SK-N-SH (cell line): ENCODE measurements around the gene MLST8. TPM values are rescaled to one million over a fixed set of nuclear protein-coding genes. Genes with fewer than 3 reads are reported as not detected.

Experiments
- CTCF ChIA-PET: fragments of 300-600, 350-600 bp; formaldehyde crosslinking; extraction: SDS; loops from one replicate; lab custom pipeline; 2021; lab: Yijun Ruan, JAX
- POLR2A ChIA-PET: fragments of 350-600 bp; sonication (Branson Sonifier 250); formaldehyde crosslinking; extraction: SDS; loops from one replicate; lab custom pipeline; 2020; ENCODE audit warnings: antibody characterized with exemption, inconsistent platforms; lab: Yijun Ruan, JAX
- DNase-seq: peaks from one replicate; pipeline ENCODE4 v3.0.0; 2012
- H2AFZ ChIP-seq: fragments of 200-600 bp; sonication (generic); 2 replicates; pipeline ENCODE4 v1.8.1; 2016; ENCODE audit warnings: antibody characterized with exemption, mild to moderate bottlenecking, low read depth
- H3F3A ChIP-seq: fragments of 200-600 bp; sonication (generic); replicated peaks from 2 replicates; pipeline ENCODE3; 2016; ENCODE audit warnings: antibody characterized with exemption, mild to moderate bottlenecking; ENCODE audit not compliant: insufficient read depth
- H3K27ac ChIP-seq, 2 experiments: fragments of 200-500 bp in 1 of 2; fragments of 200-600 bp in 1 of 2; sonication (Bioruptor generic) in 1 of 2; sonication (generic), shearing (Covaris generic) in 1 of 2; 2 replicates each; pipeline versions ENCODE4 v1.5.1 to v1.6.1; 2014 to 2016; ENCODE audit warnings: low read depth in 2 of 2, inconsistent platforms in 1 of 2, low read length in 1 of 2, mild to moderate bottlenecking in 1 of 2, mixed read lengths in 1 of 2
- H3K27me3 ChIP-seq: fragments of 200-600 bp; sonication (generic), shearing (Covaris generic); 2 replicates; pipeline ENCODE4 v1.6.1; 2016; ENCODE audit warnings: mixed run types; ENCODE audit not compliant: insufficient read depth
- H3K36me3 ChIP-seq, 2 experiments: fragments of 200-500 bp in 1 of 2; fragments of 200-600 bp in 1 of 2; sonication (Bioruptor generic) in 1 of 2; sonication (generic) in 1 of 2; replicated peaks in 1 of 2; 2 replicates each; pipeline versions ENCODE3 to v1.5.1; 2014 to 2016; ENCODE audit warnings: low read length in 1 of 2, mild to moderate bottlenecking in 1 of 2; ENCODE audit not compliant: insufficient read depth in 2 of 2, control insufficient read depth in 1 of 2
- H3K4me1 ChIP-seq, 2 experiments: fragments of 200-500 bp in 1 of 2; fragments of 200-600 bp in 1 of 2; sonication (Bioruptor generic) in 1 of 2; sonication (generic), shearing (Covaris generic) in 1 of 2; 2 replicates each; pipeline versions ENCODE4 v1.5.1 to v1.6.1; 2014 to 2016; ENCODE audit warnings: low read depth in 1 of 2, low read length in 1 of 2, mixed run types in 1 of 2; ENCODE audit not compliant: insufficient read depth in 2 of 2, control insufficient read depth in 1 of 2
- H3K4me2 ChIP-seq: fragments of 200-600 bp; sonication (generic), shearing (Covaris generic); 2 replicates; pipeline ENCODE4 v1.6.1; 2017; ENCODE audit warnings: mixed run types
- H3K4me3 ChIP-seq, 2 experiments: fragments of 200-500 bp in 1 of 2; fragments of 200-600 bp in 1 of 2; sonication (Bioruptor generic) in 1 of 2; sonication (generic), shearing (Covaris generic) in 1 of 2; 2 replicates each; pipeline versions ENCODE4 v1.5.1 to v1.8.1; 2014 to 2016; ENCODE audit warnings: low read depth in 2 of 2, inconsistent platforms in 1 of 2, low read length in 1 of 2, mild to moderate bottlenecking in 1 of 2, mixed read lengths in 1 of 2, moderate library complexity in 1 of 2
- H3K79me2 ChIP-seq: fragments of 200-600 bp; sonication (generic); 2 replicates; pipeline ENCODE4 v1.8.1; 2017; ENCODE audit warnings: mild to moderate bottlenecking; ENCODE audit not compliant: insufficient read depth
- H3K9ac ChIP-seq: fragments of 200-600 bp; sonication (generic); 2 replicates; pipeline ENCODE4 v1.6.1; 2017; ENCODE audit warnings: mixed run types
- H3K9me2 ChIP-seq: fragments of 200-600 bp; sonication (generic); 2 replicates; pipeline ENCODE4 v1.6.1; 2017; ENCODE audit warnings: mixed run types
- H3K9me3 ChIP-seq: fragments of 200-600 bp; sonication (generic); 2 replicates; pipeline ENCODE4 v1.6.1; 2017; ENCODE audit warnings: mixed run types, mild to moderate bottlenecking, moderate library complexity
- H4K20me1 ChIP-seq: fragments of 200-600 bp; sonication (generic); 2 replicates; pipeline ENCODE4 v1.6.1; 2017; ENCODE audit warnings: mild to moderate bottlenecking, mixed run types; ENCODE audit not compliant: insufficient read depth
- CTCF ChIP-seq: fragments of 200-600 bp; sonication (generic); IDR thresholded peaks from 2 replicates; pipeline ENCODE4 v1.6.1; 2017; ENCODE audit warnings: antibody characterized with exemption, mild to moderate bottlenecking, moderate library complexity
- ELF1 ChIP-seq: IDR thresholded peaks from 2 replicates; pipeline ENCODE4 v1.4.0; 2012
- EZH2phosphoT487 ChIP-seq: fragments of 200-600 bp; sonication (generic); IDR thresholded peaks from 2 replicates; pipeline ENCODE4 v1.6.1; 2017; ENCODE audit warnings: low read depth, mixed run types, mild to moderate bottlenecking, antibody characterized with exemption, moderate library complexity, borderline replicate concordance
- FOXM1 ChIP-seq: IDR thresholded peaks from 2 replicates; pipeline ENCODE4 v1.4.0; 2012; ENCODE audit warnings: low read depth, mild to moderate bottlenecking
- MEF2A ChIP-seq: IDR thresholded peaks from 2 replicates; pipeline ENCODE4 v1.4.0; 2012; ENCODE audit warnings: low read depth, borderline replicate concordance
- MXI1 ChIP-seq: IDR thresholded peaks from 2 replicates; pipeline ENCODE4 v1.6.1; 2012; ENCODE audit warnings: mild to moderate bottlenecking, low read depth, low read length, improper control_type of control experiment
- NRF1 ChIP-seq: IDR thresholded peaks from 2 replicates; pipeline ENCODE4 v1.6.1; 2012; ENCODE audit warnings: low read depth, mild to moderate bottlenecking, low read length
- PBX3 ChIP-seq: IDR thresholded peaks from 2 replicates; pipeline ENCODE4; 2012
- POLR2AphosphoS5 ChIP-seq: IDR thresholded peaks from 2 replicates; pipeline ENCODE4 v1.6.1; 2012; ENCODE audit warnings: low read depth, low read length
- RFX5 ChIP-seq: IDR thresholded peaks from 2 replicates; pipeline ENCODE4 v1.6.1; 2012; ENCODE audit warnings: mild to moderate bottlenecking, improper control_type of control experiment, low read length
- RXRA ChIP-seq: IDR thresholded peaks from 2 replicates; pipeline ENCODE4 v1.4.0; 2012; ENCODE audit warnings: low read depth, mild to moderate bottlenecking, borderline replicate concordance
- SIN3A ChIP-seq: IDR thresholded peaks from 2 replicates; pipeline ENCODE4 v1.6.1; 2012; ENCODE audit warnings: low read depth, mild to moderate bottlenecking, low read length, moderate library complexity, borderline replicate concordance
- TCF12 ChIP-seq: IDR thresholded peaks from 2 replicates; pipeline ENCODE4 v1.4.0; 2012
- TEAD4 ChIP-seq: IDR thresholded peaks from 2 replicates; pipeline ENCODE4 v1.4.0; 2012; ENCODE audit warnings: mild to moderate bottlenecking, borderline replicate concordance; ENCODE audit not compliant: insufficient read depth
- USF1 ChIP-seq: IDR thresholded peaks from 2 replicates; pipeline ENCODE4 v1.4.0; 2012; ENCODE audit warnings: low read depth, borderline replicate concordance
- YY1 ChIP-seq: IDR thresholded peaks from 2 replicates; pipeline ENCODE4 v1.4.0; 2012; ENCODE audit warnings: low read depth, mild to moderate bottlenecking
- ZBTB33 ChIP-seq: IDR thresholded peaks from 2 replicates; pipeline ENCODE4 v1.4.0; 2012; ENCODE audit warnings: low read depth, borderline replicate concordance
- WGBS: methylation state at CpG from one replicate; pipeline ENCODE4 v1.1.6; 2017; ENCODE audit warnings: low lambda C conversion rate; 5-methylcytosine and 5-hydroxymethylcytosine counted together
- polyA plus RNA-seq, 3 experiments: library from polyadenylated mRNA; depleted of rRNA; stranded (reverse); fragments of >200 nt; gene quantifications; 2 replicates each; pipeline ENCODE4 v1.2.3, GENCODE V29; 2012

MLST8 gene
- polyA plus RNA-seq, 1 of the 3 experiments (the other 2 are of a cell fraction) = 85.4 TPM

GRCh38 chr16:2167068-2167638 is 38.1 kb upstream of the MLST8 start:
- ChIA-PET POLR2A (interaction anchor here (3.5 kb wide), 1 partner anchor 12 kb away, joined by 16 read pairs; the partner anchor contains the start of gene TRAF7), CTCF (interaction anchor here (1.0 kb wide), 2 partner anchors 12 to 163 kb away, joined by 3 to 7 read pairs; partner anchors contain the start of gene TRAF7)
- Histone ChIP-seq H2AFZ (no peak overlapping the region), H3K9me2 (no peaks in the 10 kb centered on the region), H3K36me3 (peaks cover 0 to 57% of the 10 kb centered on the region in 2 experiments), H3K9ac (no peak overlapping the region), H3K4me2 (no peak overlapping the region), H4K20me1 (peaks cover 22% of the 10 kb centered on the region), H3K79me2 (peaks cover 27% of the 10 kb centered on the region), H3K9me3 (no peaks in the 10 kb centered on the region), H3K27me3 (no peaks in the 10 kb centered on the region), H3K4me3 (no peak overlapping the region), H3F3A (peaks cover 3% of the 10 kb centered on the region), H3K27ac (no peak overlapping the region), H3K4me1 (no peaks in the 10 kb centered on the region)
- no peak for DNase-seq
- WGBS = 89% methylated on average over 12 of the region's 18 CpGs
- no peak for TF ChIP-seq NRF1
- no peak for TF ChIP-seq RFX5
- TF ChIP-seq ELF1 = no peak
- TF ChIP-seq EZH2phosphoT487 = no peak
- TF ChIP-seq ZBTB33 = no peak
- TF ChIP-seq MEF2A = no peak
- TF ChIP-seq MXI1 = no peak
- TF ChIP-seq FOXM1 = no peak

- H3K4me1 ChIP-seq = no peaks in the 10 kb centered on the region
- WGBS = 100% methylated on average over 8 of the region's 18 CpGs
- no peak for DNase-seq
- H3K4me2 ChIP-seq = no peak overlapping the region
- no peak overlapping the region for H2AFZ ChIP-seq
- no peak for TF ChIP-seq TCF12
- TF ChIP-seq PBX3 = no peak
- TF ChIP-seq RXRA = no peak
- no peak for TF ChIP-seq CTCF
- no peak for TF ChIP-seq SIN3A
- TF ChIP-seq MEF2A = no peak
- no peak for TF ChIP-seq TEAD4
- no peak for TF ChIP-seq MXI1
- TF ChIP-seq NRF1 = no peak
- no peak for TF ChIP-seq USF1
- TF ChIP-seq YY1 = no peak
- no peak for TF ChIP-seq FOXM1
- TF ChIP-seq POLR2AphosphoS5 = no peak
- H3F3A ChIP-seq = no peaks in the 10 kb centered on the region
- H3K4me3 ChIP-seq = no peak overlapping the region
- peaks cover 0 to 73% of the 10 kb centered on the region in 2 experiments for H3K36me3 ChIP-seq
- no peaks in the 10 kb centered on the region for H3K27me3 ChIP-seq
- H3K9me3 ChIP-seq = no peaks in the 10 kb centered on the region
- H4K20me1 ChIP-seq = 0 out of 2 replicates have a peak, but pooled peaks cover 5% of the 10 kb centered on the region
- peaks cover 9% of the 10 kb centered on the region; the same call in 1 of the 2 replicates for H3K79me2 ChIP-seq
- H3K9ac ChIP-seq = no peak overlapping the region
- ChIA-PET POLR2A (interaction anchor here (1.6 kb wide), 1 partner anchor 15 kb away, joined by 7 read pairs; the partner anchor contains the start of gene TRAF7), CTCF (no interaction called here)
- no peaks in the 10 kb centered on the region for H3K9me2 ChIP-seq
- no peak overlapping the region for H3K27ac ChIP-seq
Measured at GRCh38 chr16:2170080-2170479, 35.2 kb upstream of the MLST8 start.
